Measurements from ENCODE around the gene DHRSX.
"Not testable (repeated sequence)": the region's sequence is repeated elsewhere in the genome, so short reads cannot be mapped to it uniquely, and the experiment has no call there.

Gene DHRSX

GRCh38 chrX:2471641-2472040 is 29.1 kb downstream of the DHRSX start:
- DNase-seq: no peak

DNA sequence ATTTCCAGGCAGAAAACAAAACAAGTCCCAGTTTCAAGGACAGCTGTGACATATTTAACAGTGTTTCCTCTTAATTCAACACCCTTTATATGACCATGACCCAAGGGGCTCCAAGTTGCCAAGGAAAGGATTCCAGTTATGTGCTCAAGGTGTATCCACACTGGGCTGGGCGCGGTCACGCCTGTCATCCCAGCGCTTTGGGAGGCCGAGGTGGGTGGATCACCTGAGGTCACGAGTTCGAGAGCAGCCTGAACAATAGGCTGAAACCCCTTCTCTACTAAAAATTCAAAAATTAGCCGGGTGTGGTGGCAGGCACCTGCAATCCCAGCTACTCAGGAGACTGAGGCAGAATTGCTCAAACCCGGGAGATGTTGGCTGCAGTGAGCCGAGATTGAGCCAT is 29.6 kb downstream of the DHRSX start:
- DNase-seq: not testable (repeated sequence)

DNA sequence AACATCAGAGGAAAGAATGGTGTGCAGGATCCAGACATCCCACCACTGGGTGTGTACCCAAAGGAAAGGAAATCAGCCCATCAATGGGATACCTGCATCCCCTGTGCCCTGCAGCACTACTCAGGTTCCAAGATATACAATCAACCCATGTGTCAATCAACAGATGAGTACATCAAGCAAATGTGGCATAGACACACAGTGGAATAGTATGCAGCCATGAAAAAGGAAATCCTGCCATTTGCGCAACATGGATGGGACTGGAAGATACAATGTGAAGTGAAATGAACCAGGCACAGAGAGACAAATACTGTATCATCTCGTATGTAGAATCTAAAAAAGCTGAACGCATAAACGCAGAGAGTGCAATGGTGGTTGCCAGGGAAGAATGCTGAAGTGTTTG is 30.9 kb downstream of the DHRSX start:
- DNase-seq: not testable (repeated sequence)

DNA sequence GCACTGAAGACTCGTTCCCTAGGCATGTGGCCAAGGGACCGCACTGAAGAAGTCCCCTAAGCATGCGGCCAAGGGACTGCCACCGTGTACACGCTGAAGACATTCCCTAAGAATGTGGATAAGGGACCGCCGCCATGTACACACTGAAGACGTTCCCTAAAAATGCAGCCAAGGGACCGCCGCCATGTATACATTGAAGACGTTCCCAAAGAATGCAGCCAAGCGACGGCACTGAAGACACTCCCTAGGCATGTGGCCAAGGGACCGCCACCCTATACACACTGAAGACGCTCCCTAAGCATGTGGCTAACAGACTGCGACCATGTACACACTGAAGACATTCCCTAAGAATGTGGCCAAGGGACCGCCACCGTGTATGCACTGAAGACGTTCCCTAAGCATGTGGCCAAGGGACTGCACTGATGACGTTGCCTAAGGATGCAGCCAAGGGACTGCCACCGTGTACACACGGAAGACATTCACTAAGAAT is 31.5 kb downstream of the DHRSX start:
- no peak for DNase-seq

- no peak for DNase-seq
Measured at GRCh38 chrX:2468261-2469195, 32.2 kb downstream of the DHRSX start.

- DNase-seq: no peak
Measured at GRCh38 chrX:2466876-2467656, 33.7 kb downstream of the DHRSX start.

DNA sequence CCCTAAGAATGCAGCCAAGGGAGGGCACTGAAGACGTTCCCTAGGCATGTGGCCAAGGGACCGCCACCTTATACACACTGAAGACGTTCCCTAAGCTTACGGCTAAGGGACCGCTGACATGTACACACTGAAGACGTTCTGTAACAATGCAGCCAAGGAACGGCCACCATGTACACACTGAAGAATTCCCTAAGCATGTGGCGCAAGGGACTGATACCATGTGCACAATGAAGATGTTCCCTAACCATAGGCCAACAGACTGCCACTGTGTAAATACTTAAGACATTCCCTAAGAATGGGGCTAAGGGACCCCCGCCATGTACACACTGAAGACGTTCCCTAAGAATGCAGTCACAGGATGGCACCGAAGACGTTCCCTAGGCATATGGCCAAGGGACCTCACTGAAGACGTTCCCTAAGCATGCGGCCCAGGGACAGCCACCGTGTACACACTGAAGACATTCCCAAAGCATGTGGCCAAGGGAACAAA is 36.1 kb downstream of the DHRSX start:
- no peak for DNase-seq

GRCh38 chrX:2463973-2464676 is 36.7 kb downstream of the DHRSX start:
- no peak for DNase-seq

GRCh38 chrX:2463481-2463880 is 37.3 kb downstream of the DHRSX start:
- not testable (repeated sequence) for DNase-seq

DNA sequence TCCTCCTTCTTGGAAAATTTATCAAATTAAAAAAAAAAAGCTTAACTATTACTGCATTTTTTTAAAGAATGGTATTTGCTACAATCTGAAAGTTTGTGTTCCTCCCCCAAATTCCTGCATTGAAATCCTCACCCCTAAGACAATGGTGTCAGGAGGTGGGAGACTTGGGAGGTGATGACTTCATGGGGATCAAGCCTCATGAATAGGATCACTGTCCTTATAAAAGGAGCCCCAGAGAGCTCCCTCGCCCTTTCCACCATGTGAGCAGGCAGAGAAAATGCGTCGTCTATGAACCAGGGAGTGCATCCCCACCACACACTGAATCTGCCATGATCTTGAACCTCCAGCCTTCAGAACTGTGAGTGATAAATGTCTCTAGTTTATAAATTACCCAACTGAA is 38.0 kb downstream of the DHRSX start:
- DNase-seq: no peak

- DNase-seq: no peak
Measured at GRCh38 chrX:2462074-2462473, 38.7 kb downstream of the DHRSX start.

DNA sequence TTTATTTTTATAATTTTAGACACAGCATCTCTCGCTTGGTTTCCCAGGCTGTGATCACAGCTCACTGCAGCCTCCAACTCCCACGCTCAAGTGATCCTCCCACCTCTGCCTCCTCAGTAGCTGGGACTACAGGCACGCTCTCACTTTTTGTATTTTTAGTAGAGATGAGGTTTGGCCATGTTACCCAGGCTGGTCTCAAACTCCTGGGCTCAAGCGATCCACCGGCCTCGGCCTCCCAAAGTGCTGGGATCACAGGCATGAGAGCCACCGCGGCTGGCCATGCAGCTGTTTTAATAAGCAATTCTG is 39.1 kb downstream of the DHRSX start:
- no peak for DNase-seq

DNA sequence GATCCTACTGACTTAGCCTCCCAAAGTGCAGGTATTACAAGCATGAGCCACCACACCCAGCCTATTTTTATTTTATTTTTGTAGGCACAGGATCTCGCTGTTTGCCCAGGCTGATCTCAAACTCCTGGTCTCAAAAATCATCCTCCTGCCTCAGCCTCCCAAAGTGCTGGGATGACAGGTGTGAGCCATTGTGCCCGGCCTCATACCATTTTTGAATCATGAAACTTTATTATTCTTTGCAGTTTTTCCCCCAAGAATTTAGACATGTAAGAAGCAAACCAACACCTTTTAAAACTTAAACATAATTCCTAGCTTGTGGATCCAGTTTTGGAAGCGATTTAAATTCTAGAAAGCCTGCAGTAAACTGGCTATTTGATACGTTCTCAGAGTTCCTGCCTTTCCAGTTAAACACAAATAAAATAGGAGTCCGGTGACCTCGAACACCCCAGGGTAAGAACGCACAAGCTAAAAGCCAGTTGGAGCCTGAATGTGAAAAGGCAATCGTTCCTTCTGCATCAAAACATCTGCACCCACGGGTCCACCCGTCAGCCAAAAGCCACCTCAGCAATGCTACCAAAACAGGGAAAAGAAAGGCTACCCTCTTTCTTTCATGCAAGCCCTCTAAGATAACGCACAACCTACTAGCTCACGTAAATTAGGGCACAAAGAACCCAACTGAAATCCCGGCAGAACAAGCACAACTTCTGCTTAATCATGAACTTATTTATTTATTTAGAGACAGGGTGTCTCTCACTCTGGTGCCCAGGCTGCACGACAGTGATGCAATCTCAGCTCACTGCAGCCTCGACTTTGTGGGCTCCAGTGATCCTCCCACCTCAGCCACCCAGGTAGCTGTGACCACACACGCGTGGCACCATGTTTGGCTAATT is 39.7 kb downstream of the DHRSX start:
- not testable (repeated sequence) for DNase-seq

DNA sequence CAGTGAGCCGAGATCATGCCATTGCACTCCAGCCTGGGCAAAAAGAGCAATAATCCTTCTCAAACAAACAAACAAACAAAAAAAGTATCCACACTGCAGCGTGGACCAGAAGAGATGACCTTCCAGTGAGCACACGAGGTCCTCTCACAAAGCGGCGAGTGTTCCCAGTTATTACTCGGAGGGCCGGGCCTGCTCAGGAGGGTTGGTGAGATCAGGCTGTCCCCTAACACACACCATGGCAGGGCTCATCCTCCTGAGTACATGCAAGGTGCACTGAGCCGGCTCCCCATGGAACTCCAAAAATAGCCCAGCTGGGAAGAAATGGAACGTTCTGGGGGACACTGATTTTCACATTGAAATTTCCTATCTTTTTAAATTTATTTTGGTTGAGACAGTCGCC is 40.7 kb downstream of the DHRSX start:
- DNase-seq: not testable (repeated sequence)

- DNase-seq: no peak
Measured at GRCh38 chrX:2458309-2458708, 42.5 kb downstream of the DHRSX start.

- no peak for DNase-seq
Measured at GRCh38 chrX:2457289-2458133, 43.3 kb downstream of the DHRSX start.

GRCh38 chrX:2456091-2456490 is 44.7 kb downstream of the DHRSX start:
- not testable (repeated sequence) for DNase-seq

DNA sequence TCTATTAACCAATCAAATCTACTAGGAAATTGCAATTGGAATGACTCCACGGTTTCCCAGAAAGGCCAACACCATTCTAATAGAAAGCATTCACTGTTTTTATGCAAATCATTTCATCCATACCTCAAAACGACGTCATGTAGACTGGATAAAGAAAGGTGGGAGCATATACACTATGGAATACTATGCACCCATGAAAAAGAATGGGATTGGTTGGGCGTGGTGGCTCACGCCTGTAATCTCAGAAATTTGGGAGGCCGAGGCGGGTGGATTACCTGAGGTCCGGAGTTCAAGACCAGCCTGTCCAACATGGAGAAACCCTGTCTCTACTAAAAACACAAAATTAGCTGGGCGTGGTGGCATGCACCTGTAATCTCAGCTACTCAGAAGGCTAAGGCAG is 46.2 kb downstream of the DHRSX start:
- not testable (repeated sequence) for DNase-seq

DNA sequence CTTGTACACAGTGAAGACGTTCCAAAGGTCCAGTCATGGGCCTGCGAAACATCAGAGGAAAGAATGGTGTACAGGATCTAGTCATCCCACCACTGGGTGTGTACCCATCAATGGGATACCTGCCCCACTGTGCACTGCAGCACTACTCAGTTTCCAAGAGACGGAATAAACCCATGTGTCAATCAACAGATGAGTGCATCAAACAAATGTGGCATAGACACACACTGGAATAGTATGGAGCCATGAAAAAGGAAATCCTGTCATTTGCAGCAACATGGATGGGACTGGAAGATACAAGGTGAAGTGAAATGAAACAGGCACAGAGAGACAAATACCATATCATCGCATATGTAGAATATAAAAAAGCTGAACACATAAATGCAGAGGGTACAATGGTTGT is 48.0 kb downstream of the DHRSX start:
- no peak for DNase-seq

DNA sequence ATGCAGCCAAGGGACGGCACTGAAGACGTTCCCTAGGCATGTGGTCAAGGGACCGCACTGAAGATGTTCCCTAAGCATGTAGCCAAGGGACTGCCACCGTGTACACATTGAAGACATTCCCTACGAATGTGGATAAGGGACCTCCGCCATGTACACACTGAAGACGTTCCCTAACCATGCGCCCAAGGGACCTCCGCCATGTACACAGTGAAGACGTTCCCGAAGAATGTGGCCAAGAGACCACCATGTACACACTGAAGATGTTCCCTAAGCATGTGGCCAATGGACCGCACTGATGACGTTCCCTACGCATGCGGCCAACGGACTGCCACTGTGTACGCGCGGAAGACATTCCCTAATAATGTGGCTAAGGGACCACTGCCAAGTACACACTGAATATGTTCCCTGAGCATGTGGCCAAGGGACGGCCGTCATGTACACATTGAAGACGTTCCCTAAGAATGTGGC is 48.4 kb downstream of the DHRSX start:
- no peak for DNase-seq
